Neural cell (in vitro differentiated cells): Measurements from ENCODE around the gene ZNF778.

Experiments used
- EP300 ChIP-seq: fragments of 450-650 bp; conservative IDR thresholded peaks from 2 replicates; pipeline ENCODE4 v1.6.1; 2014; ENCODE audit warnings: antibody characterized with exemption, mild to moderate bottlenecking, moderate library complexity; ENCODE audit not compliant: poor library complexity, severe bottlenecking
- EZH2 ChIP-seq: fragments of 200-600, 300-800 bp; shearing (Covaris generic), sonication (generic); IDR thresholded peaks from 2 replicates; pipeline ENCODE4 v1.6.1; 2014; ENCODE audit warnings: antibody characterized with exemption, low read length, borderline replicate concordance, mild to moderate bottlenecking; ENCODE audit not compliant: insufficient read depth, poor library complexity, severe bottlenecking
- MXI1 ChIP-seq: fragments of 450-650 bp; conservative IDR thresholded peaks from 2 replicates; pipeline ENCODE4 v1.6.1; 2014; ENCODE audit warnings: antibody characterized with exemption, mild to moderate bottlenecking; ENCODE audit not compliant: poor library complexity, severe bottlenecking
- POLR2AphosphoS5 ChIP-seq: IDR thresholded peaks from 2 replicates; pipeline ENCODE4 v1.6.1; 2012
- SMC3 ChIP-seq: fragments of 450-650 bp; conservative IDR thresholded peaks from 2 replicates; pipeline ENCODE4 v1.6.1; 2014; ENCODE audit warnings: antibody characterized with exemption, mild to moderate bottlenecking, moderate library complexity; ENCODE audit not compliant: poor library complexity
- TAF1 ChIP-seq: IDR thresholded peaks from 2 replicates; pipeline ENCODE4 v1.6.1; 2012; ENCODE audit warnings: low read depth
- TF ChIP-seq, protein P1 (sequence below): fragments of 450-650 bp; IDR thresholded peaks from 2 replicates; pipeline ENCODE4 v1.5.1; 2014; ENCODE audit warnings: antibody characterized with exemption, mild to moderate bottlenecking, moderate library complexity; ENCODE audit not compliant: poor library complexity, severe bottlenecking
- TF ChIP-seq, protein P2 (sequence below): IDR thresholded peaks from 2 replicates; pipeline ENCODE4 v1.6.1; 2012; ENCODE audit warnings: borderline replicate concordance

DNA sequence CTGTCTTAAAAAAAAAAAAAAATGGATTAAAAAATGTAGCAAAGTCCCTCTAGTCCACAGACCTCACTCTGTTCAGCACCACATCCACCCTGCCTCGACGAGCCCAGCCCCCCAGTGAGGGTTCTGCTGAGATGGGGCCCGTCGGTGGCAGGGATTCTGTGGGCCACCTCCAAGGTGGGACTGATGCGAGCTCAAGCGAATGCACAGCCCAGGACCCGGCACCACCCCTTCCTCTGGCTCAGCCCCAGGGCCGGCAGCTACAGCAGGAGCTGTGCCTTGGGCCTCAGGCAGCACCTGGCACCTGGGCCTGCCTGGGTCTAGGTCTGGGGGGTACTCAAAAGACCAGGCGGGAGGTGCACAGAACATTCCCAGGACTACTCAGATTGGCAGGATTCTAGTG, 59.5 kb downstream of the ZNF778 start:
- TF ChIP-seq, protein P1, sequence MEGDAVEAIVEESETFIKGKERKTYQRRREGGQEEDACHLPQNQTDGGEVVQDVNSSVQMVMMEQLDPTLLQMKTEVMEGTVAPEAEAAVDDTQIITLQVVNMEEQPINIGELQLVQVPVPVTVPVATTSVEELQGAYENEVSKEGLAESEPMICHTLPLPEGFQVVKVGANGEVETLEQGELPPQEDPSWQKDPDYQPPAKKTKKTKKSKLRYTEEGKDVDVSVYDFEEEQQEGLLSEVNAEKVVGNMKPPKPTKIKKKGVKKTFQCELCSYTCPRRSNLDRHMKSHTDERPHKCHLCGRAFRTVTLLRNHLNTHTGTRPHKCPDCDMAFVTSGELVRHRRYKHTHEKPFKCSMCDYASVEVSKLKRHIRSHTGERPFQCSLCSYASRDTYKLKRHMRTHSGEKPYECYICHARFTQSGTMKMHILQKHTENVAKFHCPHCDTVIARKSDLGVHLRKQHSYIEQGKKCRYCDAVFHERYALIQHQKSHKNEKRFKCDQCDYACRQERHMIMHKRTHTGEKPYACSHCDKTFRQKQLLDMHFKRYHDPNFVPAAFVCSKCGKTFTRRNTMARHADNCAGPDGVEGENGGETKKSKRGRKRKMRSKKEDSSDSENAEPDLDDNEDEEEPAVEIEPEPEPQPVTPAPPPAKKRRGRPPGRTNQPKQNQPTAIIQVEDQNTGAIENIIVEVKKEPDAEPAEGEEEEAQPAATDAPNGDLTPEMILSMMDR: no peak
- TF ChIP-seq EP300: no peak
- TF ChIP-seq EZH2: no peak
- no peak for TF ChIP-seq MXI1
- TF ChIP-seq, protein P2, sequence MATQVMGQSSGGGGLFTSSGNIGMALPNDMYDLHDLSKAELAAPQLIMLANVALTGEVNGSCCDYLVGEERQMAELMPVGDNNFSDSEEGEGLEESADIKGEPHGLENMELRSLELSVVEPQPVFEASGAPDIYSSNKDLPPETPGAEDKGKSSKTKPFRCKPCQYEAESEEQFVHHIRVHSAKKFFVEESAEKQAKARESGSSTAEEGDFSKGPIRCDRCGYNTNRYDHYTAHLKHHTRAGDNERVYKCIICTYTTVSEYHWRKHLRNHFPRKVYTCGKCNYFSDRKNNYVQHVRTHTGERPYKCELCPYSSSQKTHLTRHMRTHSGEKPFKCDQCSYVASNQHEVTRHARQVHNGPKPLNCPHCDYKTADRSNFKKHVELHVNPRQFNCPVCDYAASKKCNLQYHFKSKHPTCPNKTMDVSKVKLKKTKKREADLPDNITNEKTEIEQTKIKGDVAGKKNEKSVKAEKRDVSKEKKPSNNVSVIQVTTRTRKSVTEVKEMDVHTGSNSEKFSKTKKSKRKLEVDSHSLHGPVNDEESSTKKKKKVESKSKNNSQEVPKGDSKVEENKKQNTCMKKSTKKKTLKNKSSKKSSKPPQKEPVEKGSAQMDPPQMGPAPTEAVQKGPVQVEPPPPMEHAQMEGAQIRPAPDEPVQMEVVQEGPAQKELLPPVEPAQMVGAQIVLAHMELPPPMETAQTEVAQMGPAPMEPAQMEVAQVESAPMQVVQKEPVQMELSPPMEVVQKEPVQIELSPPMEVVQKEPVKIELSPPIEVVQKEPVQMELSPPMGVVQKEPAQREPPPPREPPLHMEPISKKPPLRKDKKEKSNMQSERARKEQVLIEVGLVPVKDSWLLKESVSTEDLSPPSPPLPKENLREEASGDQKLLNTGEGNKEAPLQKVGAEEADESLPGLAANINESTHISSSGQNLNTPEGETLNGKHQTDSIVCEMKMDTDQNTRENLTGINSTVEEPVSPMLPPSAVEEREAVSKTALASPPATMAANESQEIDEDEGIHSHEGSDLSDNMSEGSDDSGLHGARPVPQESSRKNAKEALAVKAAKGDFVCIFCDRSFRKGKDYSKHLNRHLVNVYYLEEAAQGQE: no peak
- no peak for TF ChIP-seq SMC3
- no peak for TF ChIP-seq POLR2AphosphoS5
- no peak for TF ChIP-seq TAF1
